GM13976 (cell line): ENCODE results near the gene DCLK1.

Source experiments
- DNase-seq: peaks from one replicate; pipeline ENCODE4 v3.0.0; 2012; ENCODE audit warnings: low spot score
- CTCF ChIP-seq: IDR thresholded peaks from 2 replicates; pipeline ENCODE4 v1.5.1; 2012; ENCODE audit warnings: borderline replicate concordance, mild to moderate bottlenecking; ENCODE audit not compliant: insufficient read depth; ENCODE audit errors: extremely low read depth, missing control alignments, control extremely low read depth
- in situ Hi-C: fragments of 300-500 bp; cut with MboI; formaldehyde crosslinking; loops from one replicate; pipeline ENCODE4 v1.12.0; 2022; ENCODE audit warnings: low sequenced_read_pairs, mixed read lengths, inconsistent platforms; ENCODE audit not compliant: unreplicated experiment

Gene DCLK1

GRCh38 chr13:36129539-36129938 is 1.6 kb downstream of the DCLK1 start:
- no peak for TF ChIP-seq CTCF
- no peak for DNase-seq
- in situ Hi-C loops: no loop called here

- in situ Hi-C loops: no loop called here
- TF ChIP-seq CTCF: no peak
- DNase-seq: no peak
Measured at GRCh38 chr13:36126491-36126890, 4.7 kb downstream of the DCLK1 start.

- DNase-seq: no peak
- in situ Hi-C loops: no loop called here
- no peak for TF ChIP-seq CTCF
Measured at GRCh38 chr13:36125841-36126240, 5.3 kb downstream of the DCLK1 start.

- in situ Hi-C loops: no loop called here
- TF ChIP-seq CTCF: no peak
- no peak for DNase-seq
Measured at GRCh38 chr13:36124236-36124822, 6.9 kb downstream of the DCLK1 start.

GRCh38 chr13:36115306-36115705 is 15.9 kb downstream of the DCLK1 start:
- no peak for DNase-seq
- in situ Hi-C loops: no loop called here
- no peak for TF ChIP-seq CTCF

GRCh38 chr13:36114233-36114632 is 16.9 kb downstream of the DCLK1 start:
- DNase-seq: no peak
- in situ Hi-C loops: no loop called here

More at GRCh38 chr13:36114233-36114632, 16.9 kb downstream of the DCLK1 start:
- no peak for TF ChIP-seq CTCF
